ENCODE data around the gene PRMT1. TPM values are rescaled to one million over a fixed set of nuclear protein-coding genes. Genes with fewer than 3 reads are reported as not detected.
A peak's percentile ranks its signal among the peaks of the same experiment; 100 is the strongest.
"Not testable (repeated sequence)": the region's sequence is repeated elsewhere in the genome, so short reads cannot be mapped to it uniquely, and the experiment has no call there.

Gene PRMT1
- total RNA-seq = 100 to 1,000 TPM; 160 to 169 TPM

- H3K27me3 Mint-ChIP-seq (ENCODE audit: low read depth) = no peaks in the 10 kb centered on the region
- CTCF ChIA-PET = interaction anchor here (0.5 to 4.9 kb wide), 18 partner anchors 12 to 239 kb away, joined by 3 to 45 read pairs (median 4); partner anchors contain the start of genes BCL2L12, IRF3, NOSIP and PIH1D1
- POLR2A ChIA-PET = interaction anchor here (0.6 to 4.4 kb wide), 8 partner anchors 13 to 200 kb away, joined by 3 to 24 read pairs (median 8); partner anchors contain the start of genes AKT1S1, BCL2L12, IRF3 and NOSIP
- no peaks in the 10 kb centered on the region for H3K9me3 Mint-ChIP-seq (ENCODE audit: insufficient read depth)
- peak within 1 kb of the TSS; percentile 97 for H3K4me3 Mint-ChIP-seq
- H3K27ac Mint-ChIP-seq = peak within 1 kb of the TSS; percentile 100
- peaks cover 37% of the 10 kb centered on the region for H3K4me1 Mint-ChIP-seq (ENCODE audit: low read depth)
- H3K36me3 Mint-ChIP-seq (ENCODE audit: low read depth) = peaks cover 20% of the 10 kb centered on the region
- ATAC-seq (peak; percentile 8), DNase-seq (no peak)
These were observed at the start of gene PRMT1 for GRCh38 chr19:49677231-49677900. Gene PRMT1, plus strand, starts transcription at chr19:49677271. Its CDS starts 10 bp downstream, at chr19:49677281.

GRCh38 chr19:49629659-49630058 is 47.4 kb upstream of the PRMT1 start:
- no peaks in the 10 kb centered on the region for H3K9me3 Mint-ChIP-seq (ENCODE audit: insufficient read depth)
- no peaks in the 10 kb centered on the region for H3K4me1 Mint-ChIP-seq (ENCODE audit: low read depth)
- ChIA-PET POLR2A (interaction anchor here (1.0 kb wide), 1 partner anchor 11 kb away, joined by 3 read pairs; the partner anchor contains the start of gene RRAS), CTCF (no interaction called here)
- H3K36me3 Mint-ChIP-seq (ENCODE audit: low read depth) = peaks cover 18% of the 10 kb centered on the region
- ATAC-seq = no peak
- no peak overlapping the region for H3K4me3 Mint-ChIP-seq
- H3K27ac Mint-ChIP-seq = no peak overlapping the region
- DNase-seq = no peak
- H3K27me3 Mint-ChIP-seq (ENCODE audit: low read depth) = no peaks in the 10 kb centered on the region

- Mint-ChIP-seq H3K4me3 (no peak overlapping the region), H3K27ac (no peak overlapping the region), H3K4me1 (ENCODE audit: low read depth) (no peaks in the 10 kb centered on the region), H3K36me3 (ENCODE audit: low read depth) (peaks cover 17% of the 10 kb centered on the region), H3K27me3 (ENCODE audit: low read depth) (no peaks in the 10 kb centered on the region), H3K9me3 (ENCODE audit: insufficient read depth) (no peaks in the 10 kb centered on the region)
- DNase-seq = no peak
- ATAC-seq = no peak
- CTCF ChIA-PET = interaction anchor here (1.6 kb wide), 1 partner anchor 48 kb away, joined by 4 read pairs; no protein-coding TSS in a partner anchor
- POLR2A ChIA-PET = no interaction called here
These were observed 46.0 kb upstream of the PRMT1 start for GRCh38 chr19:49631014-49631588.

GRCh38 chr19:49631610-49632192 is 45.4 kb upstream of the PRMT1 start:
- H3K4me3 Mint-ChIP-seq = no peak overlapping the region
- ATAC-seq (no peak), DNase-seq (no peak)
- no peaks in the 10 kb centered on the region for H3K4me1 Mint-ChIP-seq (ENCODE audit: low read depth)
- no peak overlapping the region for H3K27ac Mint-ChIP-seq
- H3K9me3 Mint-ChIP-seq (ENCODE audit: insufficient read depth) = no peaks in the 10 kb centered on the region
- peaks cover 15% of the 10 kb centered on the region for H3K36me3 Mint-ChIP-seq (ENCODE audit: low read depth)
- CTCF ChIA-PET = interaction anchor here (1.6 kb wide), 1 partner anchor 47 kb away, joined by 4 read pairs; no protein-coding TSS in a partner anchor
- POLR2A ChIA-PET = no interaction called here
- H3K27me3 Mint-ChIP-seq (ENCODE audit: low read depth) = no peaks in the 10 kb centered on the region

GRCh38 chr19:49632576-49632975 is 44.5 kb upstream of the PRMT1 start:
- no peaks in the 10 kb centered on the region for H3K27me3 Mint-ChIP-seq (ENCODE audit: low read depth)
- H3K9me3 Mint-ChIP-seq (ENCODE audit: insufficient read depth) = no peaks in the 10 kb centered on the region
- H3K36me3 Mint-ChIP-seq (ENCODE audit: low read depth) = peaks cover 11% of the 10 kb centered on the region
- ChIA-PET CTCF (no interaction called here), POLR2A (interaction anchor here (0.5 to 0.7 kb wide), 2 partner anchors 15 to 130 kb away, joined by 3 read pairs; no protein-coding TSS in a partner anchor)
- peaks cover 1% of the 10 kb centered on the region for H3K4me1 Mint-ChIP-seq (ENCODE audit: low read depth)
- no peak overlapping the region for H3K27ac Mint-ChIP-seq
- H3K4me3 Mint-ChIP-seq = no peak overlapping the region
- ATAC-seq (no peak), DNase-seq (no peak)

GRCh38 chr19:49633273-49633672 is 43.8 kb upstream of the PRMT1 start:
- DNase-seq; CTCF ChIA-PET; H3K27ac Mint-ChIP-seq; ATAC-seq; H3K4me3 Mint-ChIP-seq; H3K27me3 Mint-ChIP-seq (ENCODE audit: low read depth); H3K36me3 Mint-ChIP-seq (ENCODE audit: low read depth); H3K4me1 Mint-ChIP-seq (ENCODE audit: low read depth); H3K9me3 Mint-ChIP-seq (ENCODE audit: insufficient read depth): not testable (repeated sequence)
- POLR2A ChIA-PET = interaction anchor here (0.5 kb wide), 1 partner anchor 14 kb away, joined by 3 read pairs; no protein-coding TSS in a partner anchor

- Mint-ChIP-seq H3K4me1 (ENCODE audit: low read depth) (peaks cover 24% of the 10 kb centered on the region), H3K9me3 (ENCODE audit: insufficient read depth) (no peaks in the 10 kb centered on the region), H3K36me3 (ENCODE audit: low read depth) (peaks cover 2% of the 10 kb centered on the region), H3K4me3 (no peak overlapping the region), H3K27me3 (ENCODE audit: low read depth) (peaks cover 4% of the 10 kb centered on the region), H3K27ac (no peak overlapping the region)
- ChIA-PET CTCF (no interaction called here), POLR2A (interaction anchor here (0.6 kb wide), 1 partner anchor 44 kb away, joined by 3 read pairs; no protein-coding TSS in a partner anchor)
- DNase-seq (no peak), ATAC-seq (no peak)
These were observed 41.4 kb upstream of the PRMT1 start for GRCh38 chr19:49635530-49636232.

GRCh38 chr19:49636233-49636932 is 40.7 kb upstream of the PRMT1 start:
- Mint-ChIP-seq H3K4me3 (no peak overlapping the region), H3K27ac (no peak overlapping the region), H3K27me3 (ENCODE audit: low read depth) (peaks cover 4% of the 10 kb centered on the region), H3K9me3 (ENCODE audit: insufficient read depth) (no peaks in the 10 kb centered on the region), H3K36me3 (ENCODE audit: low read depth) (peaks cover 2% of the 10 kb centered on the region), H3K4me1 (ENCODE audit: low read depth) (peaks cover 29% of the 10 kb centered on the region)
- CTCF ChIA-PET = no interaction called here
- ATAC-seq (no peak), DNase-seq (no peak)
- POLR2A ChIA-PET = interaction anchor here (0.6 kb wide), 1 partner anchor 45 kb away, joined by 3 read pairs; no protein-coding TSS in a partner anchor

- peaks cover 4% of the 10 kb centered on the region for H3K27me3 Mint-ChIP-seq (ENCODE audit: low read depth)
- peak overlapping the region; percentile 6 for H3K27ac Mint-ChIP-seq
- H3K4me3 Mint-ChIP-seq = peak overlapping the region; percentile 38
- H3K36me3 Mint-ChIP-seq (ENCODE audit: low read depth) = peaks cover 2% of the 10 kb centered on the region
- no peak for ATAC-seq
- no peaks in the 10 kb centered on the region for H3K9me3 Mint-ChIP-seq (ENCODE audit: insufficient read depth)
- CTCF ChIA-PET = no interaction called here
- POLR2A ChIA-PET = interaction anchor here (0.5 to 1.2 kb wide), 3 partner anchors 27 to 1041 kb away, joined by 3 read pairs; partner anchors contain the start of genes BCL2L12, IRF3, NOSIP and PRRG2
- no peak for DNase-seq
- peaks cover 39% of the 10 kb centered on the region for H3K4me1 Mint-ChIP-seq (ENCODE audit: low read depth)
These were observed 39.0 kb upstream of the PRMT1 start for GRCh38 chr19:49637821-49638738.

GRCh38 chr19:49639401-49640112 is 37.5 kb upstream of the PRMT1 start:
- DNase-seq = no peak
- CTCF ChIA-PET = interaction anchor here (0.8 to 2.8 kb wide), 11 partner anchors 32 to 646 kb away, joined by 3 to 13 read pairs (median 5); partner anchors contain the start of genes GYS1, PRMT1 and RUVBL2
- POLR2A ChIA-PET = interaction anchor here (0.6 to 5.4 kb wide), 9 partner anchors 10 to 1532 kb away, joined by 3 to 38 read pairs (median 4); partner anchors contain the start of genes BCL2L12, IRF3, NOSIP and PRMT1
- peak overlapping the region; percentile 72 for H3K27ac Mint-ChIP-seq
- H3K9me3 Mint-ChIP-seq (ENCODE audit: insufficient read depth) = no peaks in the 10 kb centered on the region
- H3K4me1 Mint-ChIP-seq (ENCODE audit: low read depth) = peaks cover 54% of the 10 kb centered on the region
- H3K27me3 Mint-ChIP-seq (ENCODE audit: low read depth) = peaks cover 4% of the 10 kb centered on the region
- peak overlapping the region; percentile 90 for H3K4me3 Mint-ChIP-seq
- no peak for ATAC-seq
- peaks cover 5% of the 10 kb centered on the region for H3K36me3 Mint-ChIP-seq (ENCODE audit: low read depth)

All from activated CD8-positive, alpha-beta T cell treated with anti-CD3 and anti-CD28 coated beads, Interleukin-2, amount 10 ng/mL, durations not matched to agents 7 days and 5 days (primary cell).